ENCODE data around the gene EYA3.

EYA3 gene

DNA sequence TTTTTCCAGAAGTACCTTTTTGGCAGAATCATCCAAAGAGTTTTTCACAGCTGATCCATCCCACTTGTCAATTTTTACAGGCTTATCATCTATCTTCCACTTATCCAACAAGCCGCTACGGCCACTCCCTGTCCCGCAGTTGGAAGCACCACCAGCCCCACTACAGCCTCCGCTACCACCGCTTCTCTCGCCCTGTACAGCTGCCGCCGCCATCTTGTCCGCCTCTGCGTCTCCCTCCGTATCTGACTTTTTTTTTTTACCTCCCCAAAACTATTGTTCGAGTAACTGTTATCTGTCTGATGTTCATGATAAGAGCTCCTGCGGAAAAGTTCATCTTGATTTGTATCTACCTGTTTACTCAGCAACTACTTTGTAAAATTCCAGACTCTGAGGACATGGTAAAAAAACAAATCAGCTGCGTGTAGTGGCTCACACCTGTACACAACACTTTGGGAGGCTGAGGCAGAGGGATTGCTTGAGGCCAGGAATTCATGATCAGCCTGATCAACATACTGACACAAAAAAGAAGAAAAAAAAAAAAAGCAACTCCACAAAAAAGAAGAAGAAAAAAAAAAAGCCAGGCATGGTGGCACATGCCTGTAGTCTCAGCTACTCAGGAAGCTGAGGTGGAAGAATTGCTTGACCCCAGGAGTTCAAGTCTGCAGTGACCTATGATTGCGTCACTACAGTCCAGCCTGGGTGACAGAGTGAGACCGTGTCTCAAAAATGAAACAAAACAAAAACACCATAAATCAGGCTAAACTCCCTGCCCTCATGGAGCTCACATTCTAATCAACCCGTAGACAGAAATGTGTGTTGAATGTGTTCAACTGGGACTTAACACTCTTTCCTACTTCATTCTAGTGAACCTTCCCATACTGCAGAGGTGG is 8.0 kb upstream of the EYA3 start:
- DNase-seq (ENCODE audit: low read depth) = peak; percentile 51
- H3K4me3 ChIP-seq (ENCODE audit: low read depth, low read length) = no peak overlapping the region
- TF ChIP-seq POLR2A (IDR thresholded peaks at IDR 0.05; ENCODE audit: extremely low read depth, insufficient read length) = no peak
- no peak for TF ChIP-seq MYC (IDR thresholded peaks at IDR 0.05; ENCODE audit: low read depth, low read length)
- TF ChIP-seq, protein P1, sequence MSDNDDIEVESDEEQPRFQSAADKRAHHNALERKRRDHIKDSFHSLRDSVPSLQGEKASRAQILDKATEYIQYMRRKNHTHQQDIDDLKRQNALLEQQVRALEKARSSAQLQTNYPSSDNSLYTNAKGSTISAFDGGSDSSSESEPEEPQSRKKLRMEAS (IDR thresholded peaks at IDR 0.05; ENCODE audit: low read depth, low read length) = no peak
- TF ChIP-seq, protein P2, sequence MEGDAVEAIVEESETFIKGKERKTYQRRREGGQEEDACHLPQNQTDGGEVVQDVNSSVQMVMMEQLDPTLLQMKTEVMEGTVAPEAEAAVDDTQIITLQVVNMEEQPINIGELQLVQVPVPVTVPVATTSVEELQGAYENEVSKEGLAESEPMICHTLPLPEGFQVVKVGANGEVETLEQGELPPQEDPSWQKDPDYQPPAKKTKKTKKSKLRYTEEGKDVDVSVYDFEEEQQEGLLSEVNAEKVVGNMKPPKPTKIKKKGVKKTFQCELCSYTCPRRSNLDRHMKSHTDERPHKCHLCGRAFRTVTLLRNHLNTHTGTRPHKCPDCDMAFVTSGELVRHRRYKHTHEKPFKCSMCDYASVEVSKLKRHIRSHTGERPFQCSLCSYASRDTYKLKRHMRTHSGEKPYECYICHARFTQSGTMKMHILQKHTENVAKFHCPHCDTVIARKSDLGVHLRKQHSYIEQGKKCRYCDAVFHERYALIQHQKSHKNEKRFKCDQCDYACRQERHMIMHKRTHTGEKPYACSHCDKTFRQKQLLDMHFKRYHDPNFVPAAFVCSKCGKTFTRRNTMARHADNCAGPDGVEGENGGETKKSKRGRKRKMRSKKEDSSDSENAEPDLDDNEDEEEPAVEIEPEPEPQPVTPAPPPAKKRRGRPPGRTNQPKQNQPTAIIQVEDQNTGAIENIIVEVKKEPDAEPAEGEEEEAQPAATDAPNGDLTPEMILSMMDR (IDR thresholded peaks at IDR 0.05; ENCODE audit: low read depth, low read length) = no peak

DNA sequence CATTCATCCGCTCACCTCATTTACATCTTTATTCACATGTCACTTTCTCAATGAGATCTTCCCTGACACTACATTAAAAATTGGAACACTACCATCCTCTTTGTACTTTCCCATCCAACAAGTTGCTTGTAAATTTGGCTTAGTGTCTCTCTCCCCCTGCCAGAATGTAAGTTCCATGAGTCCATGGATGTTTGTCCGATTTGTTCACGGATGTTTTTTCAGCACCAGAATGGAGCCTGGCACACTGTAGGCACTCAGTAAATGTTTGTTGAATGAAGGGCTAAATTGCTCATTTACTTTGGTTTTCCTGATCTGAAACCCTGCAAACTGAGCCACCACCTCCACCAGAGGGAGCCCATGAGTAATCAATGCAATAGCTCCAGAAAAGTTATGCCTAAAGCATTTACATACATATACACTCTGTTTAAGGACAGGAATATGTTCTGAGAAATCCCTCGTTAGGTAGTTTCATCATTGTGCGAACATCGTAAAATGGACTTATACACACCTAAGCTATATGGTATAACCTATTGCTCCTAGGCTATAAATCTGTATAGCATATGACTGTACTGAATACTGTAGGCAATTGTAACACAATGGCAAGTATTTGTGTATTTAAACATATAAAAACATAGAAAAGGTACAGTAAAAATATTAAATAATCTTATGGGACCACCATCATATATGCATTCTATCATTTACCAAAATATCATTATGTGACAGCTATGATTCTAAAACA is 2.8 kb upstream of the EYA3 start:
- peak; percentile 84 for DNase-seq (ENCODE audit: low read depth)
- no peak overlapping the region for H3K4me3 ChIP-seq (ENCODE audit: low read depth, low read length)
- TF ChIP-seq MYC (IDR thresholded peaks at IDR 0.05; ENCODE audit: low read depth, low read length) = no peak
- TF ChIP-seq, protein P2 (IDR thresholded peaks at IDR 0.05; ENCODE audit: low read depth, low read length) = peak; percentile 82
- TF ChIP-seq POLR2A (IDR thresholded peaks at IDR 0.05; ENCODE audit: extremely low read depth, insufficient read length) = no peak
- TF ChIP-seq, protein P1 (IDR thresholded peaks at IDR 0.05; ENCODE audit: low read depth, low read length) = no peak

DNA sequence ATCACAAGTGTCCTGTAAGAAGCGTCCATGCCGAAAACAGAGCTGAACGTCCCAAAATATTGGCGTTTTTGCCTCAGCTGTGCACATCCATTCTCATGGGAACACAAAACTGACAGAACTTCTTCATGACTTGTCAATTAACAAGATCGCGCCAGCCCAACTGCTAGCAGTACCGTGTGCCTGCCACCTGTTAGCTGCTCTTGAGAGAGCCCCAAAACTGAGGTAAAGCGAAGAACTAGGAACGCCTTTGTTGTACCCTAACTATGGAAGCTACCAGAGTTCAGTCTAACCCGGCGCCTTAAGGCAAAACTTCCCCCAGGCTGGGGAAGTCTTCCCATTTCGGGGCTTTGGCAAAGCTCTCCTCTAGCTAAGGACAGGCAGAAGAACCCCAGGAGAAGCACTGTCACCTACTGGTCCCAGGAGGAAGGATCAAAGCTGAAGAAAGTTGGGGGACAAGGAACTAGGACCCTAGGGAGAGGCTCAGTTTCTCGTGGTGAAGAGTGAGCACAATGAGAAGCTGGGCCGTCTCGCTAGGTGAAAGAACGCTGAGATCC is 719 bp downstream of the EYA3 start:
- DNase-seq (ENCODE audit: low read depth) = peak; percentile 58
- H3K4me3 ChIP-seq (ENCODE audit: low read depth, low read length) = peak overlapping the region; percentile 94
- no peak for TF ChIP-seq POLR2A (IDR thresholded peaks at IDR 0.05; ENCODE audit: extremely low read depth, insufficient read length)
- TF ChIP-seq, protein P1 (IDR thresholded peaks at IDR 0.05; ENCODE audit: low read depth, low read length) = no peak
- TF ChIP-seq, protein P2 (IDR thresholded peaks at IDR 0.05; ENCODE audit: low read depth, low read length) = no peak
- TF ChIP-seq MYC (IDR thresholded peaks at IDR 0.05; ENCODE audit: low read depth, low read length) = no peak

DNA sequence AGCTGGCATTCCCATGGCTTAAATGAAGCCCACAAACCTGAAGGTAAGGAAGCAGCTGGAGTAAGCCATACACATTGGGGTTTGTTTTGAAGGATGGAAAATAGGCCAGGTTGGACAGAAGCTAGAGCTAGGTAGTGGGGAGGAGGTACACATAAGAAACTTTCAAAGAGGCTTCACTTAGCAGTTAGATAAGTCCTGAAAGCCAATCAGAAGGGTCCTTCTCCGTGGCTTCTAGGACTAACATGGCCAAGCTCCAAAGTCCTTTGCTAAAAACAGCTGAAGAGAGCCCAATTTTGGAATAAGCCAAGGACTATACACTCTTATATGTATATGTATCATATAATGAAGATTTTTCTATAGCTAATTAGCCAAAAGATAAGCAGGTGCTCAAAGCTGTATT is 1.8 kb downstream of the EYA3 start:
- peak overlapping the region; percentile 94 for H3K4me3 ChIP-seq (ENCODE audit: low read depth, low read length)
- TF ChIP-seq MYC (IDR thresholded peaks at IDR 0.05; ENCODE audit: low read depth, low read length) = no peak
- TF ChIP-seq, protein P1 (IDR thresholded peaks at IDR 0.05; ENCODE audit: low read depth, low read length) = no peak
- TF ChIP-seq, protein P2 (IDR thresholded peaks at IDR 0.05; ENCODE audit: low read depth, low read length) = no peak
- TF ChIP-seq POLR2A (IDR thresholded peaks at IDR 0.05; ENCODE audit: extremely low read depth, insufficient read length) = no peak

DNA sequence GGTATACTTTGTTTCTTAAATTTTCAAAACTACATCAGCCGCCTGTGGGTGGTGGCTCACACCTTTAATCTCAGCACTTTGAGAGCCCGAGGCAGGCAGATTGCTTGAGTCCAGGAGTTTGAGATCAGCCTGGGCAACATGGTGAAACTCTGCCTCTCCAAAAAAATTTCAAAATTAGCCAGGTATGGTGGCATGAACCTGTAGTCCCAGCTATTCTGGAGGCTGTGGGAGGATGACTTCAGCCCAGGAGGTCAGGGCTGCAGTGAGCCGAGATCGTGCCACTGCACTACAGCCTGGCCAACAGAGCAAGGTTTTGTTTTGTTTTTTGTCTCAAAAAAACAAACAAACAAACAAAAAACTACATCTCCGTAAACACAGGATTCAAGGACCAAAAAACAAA is 3.3 kb downstream of the EYA3 start:
- TF ChIP-seq, protein P1 (IDR thresholded peaks at IDR 0.05; ENCODE audit: low read depth, low read length) = no peak
- no peak for TF ChIP-seq POLR2A (IDR thresholded peaks at IDR 0.05; ENCODE audit: extremely low read depth, insufficient read length)
- TF ChIP-seq, protein P2 (IDR thresholded peaks at IDR 0.05; ENCODE audit: low read depth, low read length) = no peak
- TF ChIP-seq MYC (IDR thresholded peaks at IDR 0.05; ENCODE audit: low read depth, low read length) = no peak
- no peak for DNase-seq (ENCODE audit: low read depth)
- H3K4me3 ChIP-seq (ENCODE audit: low read depth, low read length) = no peak overlapping the region

More for the DNA sequence above, 1.8 kb downstream of the EYA3 start:
- DNase-seq (ENCODE audit: low read depth) = no peak
